HCT116 (cell line): Measurements from ENCODE around the gene OXGR1. TPM values are rescaled to one million over a fixed set of nuclear protein-coding genes. Genes with fewer than 3 reads are reported as not detected.

ENCODE experiments used
- ATAC-seq: fragments of 200-7000 bp; cut with Tn5 transposase; 2 replicates; pipeline ENCODE4 v1.9.1; 2020; ENCODE audit warnings: mild to moderate bottlenecking, moderate library complexity
- BruUV-seq: library from RNA; stranded (reverse); fragments of 400-500 nt; replicated peaks from 2 replicates; lab custom pipeline; 2021; lab: Mats Ljungman, UMichigan
- CTCF ChIA-PET: fragments of 300-600 bp; sonication (Branson Sonifier 250); formaldehyde crosslinking; loops from one replicate; lab custom pipeline; 2021; ENCODE audit warnings: antibody characterized with exemption; lab: Charles Lee
- POLR2A ChIA-PET: fragments of 300-600, 350-600 bp; sonication (Branson Sonifier 250); formaldehyde crosslinking; loops from one replicate; lab custom pipeline; 2021; ENCODE audit warnings: antibody characterized with exemption; lab: Charles Lee
- RAD21 ChIA-PET, 2 experiments: fragments of 300-600 bp; sonication (Branson Sonifier 250); formaldehyde crosslinking; loops; one replicate each; lab custom pipeline; 2023; ENCODE audit warnings: low total read pairs in 2 of 2; ENCODE audit not compliant: uncharacterized antibody in 2 of 2, unreplicated experiment in 2 of 2, low non-redundant PET in 1 of 2; lab: Charles Lee
- DNase-seq: peaks from one replicate; pipeline ENCODE4 v3.0.0-alpha.2; 2010; ENCODE audit warnings: low read depth, low spot score
- H2AFZ ChIP-seq: fragments of 200-600 bp; shearing (Covaris generic), sonication (generic); 2 replicates; pipeline ENCODE4 v1.6.1; 2017; ENCODE audit warnings: low read depth, mixed run types, mixed read lengths, antibody characterized with exemption, low read length; ENCODE audit not compliant: poor library complexity, severe bottlenecking
- H3K27ac ChIP-seq: 2 replicates; pipeline ENCODE4 v1.5.1; 2012; ENCODE audit warnings: low read depth, low read length
- H3K27me3 ChIP-seq: fragments of 200-600 bp; sonication (generic); 2 replicates; pipeline ENCODE4 v1.6.1; 2016; ENCODE audit warnings: mixed run types, low read length, mixed read lengths; ENCODE audit not compliant: insufficient read depth
- H3K36me3 ChIP-seq, 2 experiments: fragments of 200-500 bp in 1 of 2; fragments of 200-600 bp in 1 of 2; sonication (Bioruptor generic) in 1 of 2; sonication (generic) in 1 of 2; 2 replicates each; pipeline versions ENCODE4 v1.5.1 to v1.6.1; 2014 to 2016; ENCODE audit warnings: low read length in 2 of 2, inconsistent platforms in 1 of 2, mixed read lengths in 1 of 2, mixed run types in 1 of 2; ENCODE audit not compliant: insufficient read depth in 2 of 2, control insufficient read depth in 1 of 2
- H3K4me1 ChIP-seq, 2 experiments: fragments of 200-600 bp in 1 of 2; sonication (generic) in 1 of 2; 2 replicates each; pipeline versions ENCODE4 v1.5.1 to v1.6.1; 2012 to 2017; ENCODE audit warnings: low read length in 2 of 2, inconsistent platforms in 1 of 2, mild to moderate bottlenecking in 1 of 2, mixed read lengths in 1 of 2, mixed run types in 1 of 2, moderate library complexity in 1 of 2; ENCODE audit not compliant: insufficient read depth in 2 of 2, control insufficient read depth in 1 of 2
- H3K4me2 ChIP-seq: fragments of 200-600 bp; sonication (generic); 2 replicates; pipeline ENCODE4 v1.6.1; 2017; ENCODE audit warnings: mixed run types, low read length, mixed read lengths
- H3K4me3 ChIP-seq, 2 experiments: fragments of 200-600 bp in 1 of 2; sonication (generic) in 1 of 2; replicated peaks in 1 of 2; 2 replicates each; pipeline ENCODE4 v1.5.1; 2011 to 2016; ENCODE audit warnings: low read length in 2 of 2, control low read depth in 1 of 2, low read depth in 1 of 2, mild to moderate bottlenecking in 1 of 2, mixed read lengths in 1 of 2, mixed run types in 1 of 2
- H3K79me2 ChIP-seq: fragments of 200-600 bp; sonication (generic); 2 replicates; pipeline ENCODE4 v1.6.1; 2017; ENCODE audit warnings: mild to moderate bottlenecking, mixed run types, low read length, moderate library complexity, mixed read lengths; ENCODE audit not compliant: insufficient read depth
- H3K9ac ChIP-seq: fragments of 200-600 bp; sonication (generic); 2 replicates; pipeline ENCODE4 v1.6.1; 2016; ENCODE audit warnings: low read length, mixed read lengths
- H3K9me2 ChIP-seq: fragments of 200-600 bp; sonication (generic), shearing (Covaris generic); 2 replicates; pipeline ENCODE4 v1.6.1; 2017; ENCODE audit warnings: mixed run types, mild to moderate bottlenecking, moderate library complexity; ENCODE audit not compliant: insufficient read depth
- H3K9me3 ChIP-seq, 2 experiments: fragments of 200-500 bp in 1 of 2; fragments of 200-600 bp in 1 of 2; sonication (Bioruptor generic) in 1 of 2; sonication (generic) in 1 of 2; 2 replicates each; pipeline ENCODE4 v1.6.1; 2014 to 2017; ENCODE audit warnings: low read length in 2 of 2, mixed read lengths in 2 of 2, inconsistent platforms in 1 of 2, low read depth in 1 of 2, mild to moderate bottlenecking in 1 of 2, mixed run types in 1 of 2, moderate library complexity in 1 of 2; ENCODE audit not compliant: control insufficient read depth in 1 of 2, insufficient read depth in 1 of 2
- H4K20me1 ChIP-seq: fragments of 200-600 bp; sonication (generic), shearing (Covaris generic); 2 replicates; pipeline ENCODE4 v1.6.1; 2017; ENCODE audit warnings: mixed run types, mild to moderate bottlenecking, moderate library complexity; ENCODE audit not compliant: insufficient read depth
- CBX3 ChIP-seq: IDR thresholded peaks from 2 replicates; pipeline ENCODE4 v1.6.1; 2012; ENCODE audit warnings: low read depth
- EGR1 ChIP-seq: IDR thresholded peaks from 2 replicates; pipeline ENCODE4 v1.6.1; 2012; ENCODE audit warnings: low read depth
- EZH2 ChIP-seq: fragments of 200-600 bp; sonication (generic); IDR thresholded peaks from 2 replicates; pipeline ENCODE4 v1.6.1; 2017; ENCODE audit warnings: antibody characterized with exemption, mixed run types
- POLR2AphosphoS5 ChIP-seq: IDR thresholded peaks from 2 replicates; pipeline ENCODE4 v1.6.1; 2011; ENCODE audit warnings: mild to moderate bottlenecking, low read depth, low read length, moderate library complexity
- SIN3A ChIP-seq: IDR thresholded peaks from 2 replicates; pipeline ENCODE4 v1.6.1; 2012; ENCODE audit warnings: low read depth
- SP1 ChIP-seq: IDR thresholded peaks from 2 replicates; pipeline ENCODE4 v1.6.1; 2012; ENCODE audit warnings: low read depth
- SRF ChIP-seq: IDR thresholded peaks from 2 replicates; pipeline ENCODE4 v1.6.1; 2012; ENCODE audit warnings: low read depth
- ZFX ChIP-seq: fragments of 450-650 bp; IDR thresholded peaks from 2 replicates; pipeline ENCODE4 v1.6.1; 2017
- intact Hi-C: fragments of 100-400 bp; cut with micrococcal nuclease; formaldehyde crosslinking; loops from 2 replicates; pipeline ENCODE4 v1.10.0; 2022
- total RNA-seq: library from RNA; stranded (reverse); gene quantifications from one replicate; pipeline ENCODE4 v1.2.1, GENCODE V29; 2021; ENCODE audit not compliant: unreplicated experiment

OXGR1 gene
- total RNA-seq, 1 experiment from 2014 or later = not detected

DNA sequence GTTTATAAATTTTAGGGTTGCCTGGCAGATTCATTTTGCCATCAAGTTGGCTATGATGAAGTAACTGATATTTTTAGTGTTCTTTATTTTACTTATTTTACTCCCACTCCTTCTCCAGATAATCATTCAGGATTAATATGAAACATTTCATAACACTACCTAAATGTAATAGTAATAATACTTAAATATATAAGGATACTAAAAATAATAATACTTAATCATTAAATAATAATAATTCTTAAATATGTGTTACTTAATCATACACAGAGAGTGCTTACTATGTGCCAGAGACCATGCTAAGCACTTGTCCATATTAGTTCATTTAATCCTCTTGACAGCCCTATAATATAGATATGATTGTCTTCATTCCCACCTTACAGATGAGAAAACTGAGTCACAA is 23.0 kb upstream of the OXGR1 start:
- no peaks in the 10 kb centered on the region for H4K20me1 ChIP-seq
- no peak overlapping the region for H3K4me2 ChIP-seq
- peaks cover 0 to 4% of the 10 kb centered on the region in 2 experiments; a peak in 1 of 4 replicates for H3K4me1 ChIP-seq
- no peak for TF ChIP-seq EZH2
- TF ChIP-seq SRF = no peak
- TF ChIP-seq SP1 = no peak
- no peak for TF ChIP-seq ZFX
- no peak for TF ChIP-seq SIN3A
- no peak for TF ChIP-seq EGR1
- TF ChIP-seq CBX3 = no peak
- DNase-seq = no peak
- H3K27me3 ChIP-seq = no peaks in the 10 kb centered on the region
- H2AFZ ChIP-seq = peak overlapping the region; percentile 98
- H3K27ac ChIP-seq = no peak overlapping the region
- no peak overlapping the region for H3K9ac ChIP-seq
- H3K36me3 ChIP-seq = no peaks in the 10 kb centered on the region
- BruUV-seq = no TSS peak
- ATAC-seq = no peak
- H3K79me2 ChIP-seq = no peaks in the 10 kb centered on the region
- intact Hi-C loops = loop anchor here (5.0 to 10.0 kb wide), 2 partner anchors 487 to 555 kb away; no protein-coding TSS in a partner anchor
- H3K9me2 ChIP-seq = no peaks in the 10 kb centered on the region
- CTCF ChIA-PET = interaction anchor here (0.8 to 2.0 kb wide), 6 partner anchors 13 to 782 kb away, joined by 3 to 13 read pairs (median 6); no protein-coding TSS in a partner anchor
- H3K9me3 ChIP-seq = no peaks in the 10 kb centered on the region
- POLR2A ChIA-PET = interaction anchor here (0.6 kb wide), 1 partner anchor 193 kb away, joined by 3 read pairs; no protein-coding TSS in a partner anchor
- RAD21 ChIA-PET = interaction anchor here in 1 of 2 experiments (1.5 kb wide), 1 partner anchor 341 kb away, joined by 3 read pairs; no protein-coding TSS in a partner anchor
- H3K4me3 ChIP-seq = no peak overlapping the region

DNA sequence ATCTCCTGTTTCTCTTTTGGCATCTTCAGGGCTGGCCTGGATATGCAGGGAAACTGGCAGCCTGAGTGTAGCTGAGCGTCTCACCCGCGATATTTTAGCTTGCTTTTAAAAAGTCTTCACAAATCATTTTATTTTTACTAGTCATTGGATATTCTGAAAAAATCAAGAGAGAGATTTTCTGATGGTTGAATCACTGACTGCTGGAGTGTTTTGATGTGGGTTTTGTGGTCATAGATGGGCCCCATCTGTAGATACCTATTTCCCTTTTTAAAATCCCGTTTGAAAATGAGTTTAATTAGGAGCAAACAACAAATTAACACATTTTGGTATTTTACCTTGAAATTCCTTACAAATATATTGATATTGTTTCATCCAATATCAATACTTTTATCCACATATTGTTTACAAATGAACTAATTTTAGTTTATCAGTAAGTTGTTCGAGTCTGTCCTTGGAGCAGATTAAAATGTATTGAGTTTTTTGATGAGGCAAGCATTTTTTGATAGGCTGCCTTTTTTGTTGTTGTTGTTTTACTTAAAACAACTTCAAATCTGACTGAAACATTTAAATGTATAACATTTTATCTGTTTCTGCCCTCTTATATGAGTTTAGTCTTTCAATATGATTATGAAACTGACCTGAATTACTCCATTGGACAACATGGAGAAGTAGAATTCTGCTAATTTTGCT is 21.5 kb upstream of the OXGR1 start:
- RAD21 ChIA-PET = no interaction called here
- Histone ChIP-seq H3K36me3 (no peaks in the 10 kb centered on the region), H3K4me1 (peaks cover 0 to 4% of the 10 kb centered on the region in 2 experiments; a peak in 1 of 4 replicates), H3K4me3 (no peak overlapping the region), H3K9me3 (no peaks in the 10 kb centered on the region), H3K27ac (no peak overlapping the region), H2AFZ (no peak overlapping the region), H3K27me3 (no peaks in the 10 kb centered on the region), H3K4me2 (no peak overlapping the region), H3K79me2 (no peaks in the 10 kb centered on the region), H3K9ac (no peak overlapping the region), H4K20me1 (no peaks in the 10 kb centered on the region), H3K9me2 (no peaks in the 10 kb centered on the region)
- intact Hi-C loops = loop anchor here (5.0 to 10.0 kb wide), 2 partner anchors 489 to 556 kb away; no protein-coding TSS in a partner anchor
- no TSS peak for BruUV-seq
- CTCF ChIA-PET = no interaction called here
- no peak for ATAC-seq
- POLR2A ChIA-PET = no interaction called here
- DNase-seq = no peak
- no peak for TF ChIP-seq POLR2AphosphoS5
